Measurements from ENCODE around the gene CNOT6L.

Gene CNOT6L

DNA sequence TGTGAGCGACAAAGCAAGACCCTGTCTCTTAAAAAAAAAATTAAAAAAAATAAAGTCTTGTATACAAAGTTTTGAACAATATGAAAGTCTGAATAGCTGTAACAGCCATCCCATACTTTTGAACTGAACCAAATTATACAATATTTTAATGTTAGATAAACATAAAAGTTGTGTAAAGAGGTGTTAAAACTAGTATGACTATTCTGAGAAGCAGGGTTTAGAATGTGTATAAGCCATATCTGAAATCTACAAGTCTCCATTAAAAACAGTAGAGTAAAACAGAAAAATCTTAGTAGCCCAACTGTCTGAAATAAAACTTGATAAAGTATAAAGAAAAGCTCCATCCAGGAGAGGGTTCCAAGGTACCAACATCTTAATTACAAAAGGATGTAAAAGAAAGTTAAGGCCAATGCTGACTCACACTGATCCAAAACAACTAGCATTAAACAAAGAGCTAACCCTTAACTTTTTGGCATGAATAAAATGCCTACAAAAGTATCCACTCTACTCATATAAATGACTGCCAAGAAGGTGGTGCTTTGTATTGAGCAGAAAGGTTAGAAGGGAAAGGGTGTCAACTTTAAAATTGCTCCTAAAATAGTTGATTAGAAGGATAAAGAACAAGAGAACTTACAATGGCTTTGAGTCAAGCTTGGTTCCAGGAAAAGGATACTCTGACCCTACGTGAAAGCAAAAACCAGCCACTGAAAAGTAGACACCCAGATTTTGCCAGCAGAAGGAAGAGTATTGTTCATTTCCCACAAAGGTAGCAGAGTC lies 18.5 kb downstream of the CNOT6L start:
- TF ChIP-seq, protein P1, sequence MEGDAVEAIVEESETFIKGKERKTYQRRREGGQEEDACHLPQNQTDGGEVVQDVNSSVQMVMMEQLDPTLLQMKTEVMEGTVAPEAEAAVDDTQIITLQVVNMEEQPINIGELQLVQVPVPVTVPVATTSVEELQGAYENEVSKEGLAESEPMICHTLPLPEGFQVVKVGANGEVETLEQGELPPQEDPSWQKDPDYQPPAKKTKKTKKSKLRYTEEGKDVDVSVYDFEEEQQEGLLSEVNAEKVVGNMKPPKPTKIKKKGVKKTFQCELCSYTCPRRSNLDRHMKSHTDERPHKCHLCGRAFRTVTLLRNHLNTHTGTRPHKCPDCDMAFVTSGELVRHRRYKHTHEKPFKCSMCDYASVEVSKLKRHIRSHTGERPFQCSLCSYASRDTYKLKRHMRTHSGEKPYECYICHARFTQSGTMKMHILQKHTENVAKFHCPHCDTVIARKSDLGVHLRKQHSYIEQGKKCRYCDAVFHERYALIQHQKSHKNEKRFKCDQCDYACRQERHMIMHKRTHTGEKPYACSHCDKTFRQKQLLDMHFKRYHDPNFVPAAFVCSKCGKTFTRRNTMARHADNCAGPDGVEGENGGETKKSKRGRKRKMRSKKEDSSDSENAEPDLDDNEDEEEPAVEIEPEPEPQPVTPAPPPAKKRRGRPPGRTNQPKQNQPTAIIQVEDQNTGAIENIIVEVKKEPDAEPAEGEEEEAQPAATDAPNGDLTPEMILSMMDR (IDR thresholded peaks at IDR 0.05; ENCODE audit: borderline replicate concordance, control extremely low read depth, extremely low read depth, insufficient read depth, missing control alignments), result no peak
- in situ Hi-C loops (cut with MboI; ENCODE audit: low sequenced_read_pairs, unreplicated experiment), result no loop called here
- no peak for DNase-seq (ENCODE audit: low spot score)

DNA sequence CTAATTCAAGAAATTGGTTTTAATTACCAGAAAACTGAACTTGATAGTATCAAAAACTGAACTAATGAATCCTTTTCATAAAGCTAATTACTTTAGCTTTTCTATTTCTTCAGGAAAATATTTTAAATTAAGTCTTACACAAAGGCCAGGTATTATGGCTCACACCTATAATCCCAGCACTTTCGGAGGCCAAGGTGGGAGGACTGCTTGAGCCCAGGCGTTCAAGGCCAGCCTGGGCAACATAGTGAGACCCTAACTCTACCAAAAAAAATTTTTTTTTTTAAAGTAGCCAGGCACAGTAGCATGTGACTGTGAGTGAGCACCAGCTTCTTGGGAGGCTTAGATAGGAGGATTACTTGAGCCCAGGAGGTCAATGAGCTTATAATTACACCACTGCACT lies 19.1 kb downstream of the CNOT6L start:
- no peak for DNase-seq (ENCODE audit: low spot score)
- in situ Hi-C loops (cut with MboI; ENCODE audit: low sequenced_read_pairs, unreplicated experiment), result no loop called here
- TF ChIP-seq, protein P1 (IDR thresholded peaks at IDR 0.05; ENCODE audit: borderline replicate concordance, control extremely low read depth, extremely low read depth, insufficient read depth, missing control alignments), result no peak

DNA sequence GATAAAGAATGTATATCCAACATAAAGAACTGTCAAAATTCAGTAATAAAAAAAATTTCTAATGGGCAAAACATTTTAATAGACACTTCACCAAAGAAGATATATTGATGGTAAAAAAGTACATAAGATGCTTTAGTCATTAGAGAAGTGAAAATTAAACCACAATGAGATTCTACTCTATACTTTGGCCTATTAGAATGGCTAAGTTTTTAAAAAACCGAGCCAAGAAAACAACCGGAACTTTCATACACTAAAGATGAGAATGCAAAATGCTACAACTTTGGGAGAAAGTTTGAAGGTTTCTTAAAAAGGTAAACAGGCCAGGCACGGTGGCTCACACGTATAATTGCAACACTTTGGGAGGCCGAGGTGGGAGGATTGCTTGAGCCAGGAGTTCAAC lies 20.8 kb downstream of the CNOT6L start:
- no peak for DNase-seq (ENCODE audit: low spot score)
- in situ Hi-C loops (cut with MboI; ENCODE audit: low sequenced_read_pairs, unreplicated experiment), result no loop called here
- TF ChIP-seq, protein P1 (IDR thresholded peaks at IDR 0.05; ENCODE audit: borderline replicate concordance, control extremely low read depth, extremely low read depth, insufficient read depth, missing control alignments), result no peak

DNA sequence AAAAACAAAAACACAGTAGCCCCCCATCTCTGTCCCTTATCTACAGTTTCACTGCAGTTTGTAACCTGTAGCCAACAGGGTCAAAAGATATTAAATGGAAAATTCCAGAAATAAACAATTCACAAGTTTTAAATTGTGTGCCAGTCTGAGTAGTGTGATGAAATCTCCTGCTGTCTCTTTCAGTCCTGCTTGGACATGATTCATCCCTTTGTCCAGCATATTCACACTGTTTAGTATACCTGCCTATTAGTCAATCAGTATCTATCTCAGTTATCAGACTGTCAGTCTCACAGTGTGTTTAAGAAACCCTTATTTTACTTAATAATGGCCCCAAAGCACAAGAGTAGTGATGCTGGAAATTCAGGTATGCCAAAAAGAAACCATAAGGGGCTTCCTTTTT lies 21.9 kb downstream of the CNOT6L start:
- no peak for DNase-seq (ENCODE audit: low spot score)
- in situ Hi-C loops (cut with MboI; ENCODE audit: low sequenced_read_pairs, unreplicated experiment), result no loop called here
- TF ChIP-seq, protein P1 (IDR thresholded peaks at IDR 0.05; ENCODE audit: borderline replicate concordance, control extremely low read depth, extremely low read depth, insufficient read depth, missing control alignments), result no peak

DNA sequence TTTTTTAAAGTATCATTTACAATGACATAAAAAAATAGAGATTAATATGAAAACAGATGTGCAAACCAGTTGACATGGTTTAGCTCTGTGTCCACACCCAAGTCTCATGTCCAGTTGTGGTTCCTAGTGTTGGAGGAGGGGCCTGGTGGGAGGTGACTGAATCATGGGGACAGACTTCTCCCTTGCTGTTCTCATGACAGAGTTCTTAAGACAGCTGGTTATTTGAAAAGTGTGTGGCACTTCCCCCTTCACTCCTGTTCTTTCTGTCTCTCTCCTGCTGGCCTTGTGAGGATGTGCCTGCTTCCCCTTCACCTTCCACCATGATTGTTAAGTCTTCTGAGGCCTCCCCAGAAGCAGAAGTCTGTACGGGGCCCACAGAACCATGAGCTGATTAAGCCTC lies 23.8 kb downstream of the CNOT6L start:
- in situ Hi-C loops (cut with MboI; ENCODE audit: low sequenced_read_pairs, unreplicated experiment), result no loop called here
- TF ChIP-seq, protein P1 (IDR thresholded peaks at IDR 0.05; ENCODE audit: borderline replicate concordance, control extremely low read depth, extremely low read depth, insufficient read depth, missing control alignments), result no peak
- DNase-seq (ENCODE audit: low spot score), result no peak

DNA sequence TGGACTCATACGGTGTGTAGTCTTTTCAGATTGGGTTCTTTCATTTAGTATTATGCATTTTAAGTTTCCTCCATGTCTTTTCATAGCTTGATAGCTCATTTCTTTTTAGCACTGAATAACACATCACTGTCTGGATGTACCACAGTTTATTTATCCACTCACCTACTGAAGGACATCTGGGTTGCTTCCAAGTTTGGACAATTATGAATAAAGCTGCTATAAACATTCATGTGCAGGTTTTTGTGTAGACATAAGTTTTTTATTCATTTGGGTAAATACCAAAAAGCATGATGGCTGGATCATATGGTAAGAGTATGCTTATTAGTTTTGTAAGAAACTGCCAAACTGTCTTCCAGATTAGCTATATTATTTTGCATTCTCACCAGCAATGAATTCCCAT lies 29.0 kb downstream of the CNOT6L start:
- TF ChIP-seq, protein P1 (IDR thresholded peaks at IDR 0.05; ENCODE audit: borderline replicate concordance, control extremely low read depth, extremely low read depth, insufficient read depth, missing control alignments), result no peak
- in situ Hi-C loops (cut with MboI; ENCODE audit: low sequenced_read_pairs, unreplicated experiment), result no loop called here
- DNase-seq (ENCODE audit: low spot score), result no peak

All from GM13976 (cell line).